Measurements from ENCODE around the gene RFX2.
"Not testable (repeated sequence)": the region's sequence is repeated elsewhere in the genome, so short reads cannot be mapped to it uniquely, and the experiment has no call there.

Gene RFX2

DNA sequence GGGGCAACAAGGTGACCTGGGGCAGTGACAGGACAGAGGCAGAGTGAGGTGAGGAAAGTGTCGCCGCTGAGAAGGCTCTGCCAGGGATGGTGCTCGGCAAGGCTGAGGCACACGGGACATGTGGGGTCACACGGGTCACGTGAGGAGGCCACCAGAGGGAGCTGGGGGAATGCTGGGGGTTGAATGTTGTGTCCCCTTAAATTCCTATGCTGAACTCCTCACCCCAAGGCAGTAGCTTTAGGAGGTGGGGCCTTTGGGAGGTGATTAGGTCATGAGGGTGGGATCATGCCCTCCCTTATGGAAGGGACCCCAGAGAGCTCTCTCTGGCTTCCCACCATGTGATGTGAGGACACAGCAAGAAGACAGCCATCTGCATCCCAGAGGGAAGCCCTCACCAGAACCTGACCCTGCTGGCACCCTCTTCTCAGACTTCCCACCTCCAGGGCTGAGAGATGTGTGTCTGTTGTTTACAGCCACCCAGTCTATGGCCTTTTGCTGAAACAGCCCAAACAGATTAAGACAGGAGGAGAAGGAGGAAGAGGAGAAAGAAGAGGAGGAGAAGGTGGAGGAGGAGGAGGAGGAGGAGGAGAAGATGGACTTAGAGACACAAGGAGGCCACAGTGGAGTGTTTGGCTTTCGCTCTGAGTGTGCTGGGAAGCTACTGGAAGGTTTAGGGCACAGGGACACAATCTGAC is 35.4 kb downstream of the RFX2 start:
- no peak for FAIRE-seq

DNA sequence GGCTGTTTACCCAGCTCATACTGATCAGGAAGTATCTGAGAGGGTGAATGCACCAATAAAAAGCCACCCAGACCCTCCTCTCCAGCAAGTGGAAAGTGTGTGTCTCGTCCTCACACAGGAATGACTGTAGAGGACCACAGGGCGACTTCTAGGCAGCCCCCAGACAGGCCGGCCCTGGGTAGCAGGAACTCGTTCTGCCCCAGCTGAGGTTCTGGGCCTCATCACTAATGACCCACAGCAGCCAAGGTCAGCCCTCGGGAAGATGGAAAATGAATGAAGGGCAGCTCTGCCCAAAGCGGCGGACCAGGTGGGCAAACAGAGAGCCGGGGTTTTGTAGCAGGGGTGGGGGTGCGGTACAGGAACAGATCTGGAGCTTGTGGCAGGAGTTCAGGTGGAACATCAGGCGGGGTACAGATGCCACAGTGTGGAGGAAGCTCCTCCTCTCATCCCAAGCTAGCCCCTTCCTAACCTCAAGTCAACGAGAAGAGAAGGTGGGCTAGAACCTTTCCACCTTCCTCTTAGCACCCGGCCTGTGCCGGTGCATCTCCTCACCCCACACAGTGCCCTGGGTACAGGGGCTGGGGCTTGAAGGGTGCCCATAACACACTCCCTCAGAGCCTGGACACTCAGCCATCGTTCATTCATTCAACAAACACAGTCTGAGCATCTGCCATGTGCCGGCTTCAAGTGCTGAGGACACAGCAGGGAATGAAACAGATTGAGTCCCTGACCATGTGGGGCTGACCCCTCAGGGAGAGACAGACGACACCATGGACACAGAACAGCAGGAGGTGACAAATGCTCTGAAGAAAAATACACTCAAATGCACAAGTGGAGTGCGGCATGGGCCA is 36.2 kb downstream of the RFX2 start:
- no peak for FAIRE-seq
- no peak for DNase-seq (ENCODE audit: insufficient read length, low spot score)
- TF ChIP-seq, protein P1, sequence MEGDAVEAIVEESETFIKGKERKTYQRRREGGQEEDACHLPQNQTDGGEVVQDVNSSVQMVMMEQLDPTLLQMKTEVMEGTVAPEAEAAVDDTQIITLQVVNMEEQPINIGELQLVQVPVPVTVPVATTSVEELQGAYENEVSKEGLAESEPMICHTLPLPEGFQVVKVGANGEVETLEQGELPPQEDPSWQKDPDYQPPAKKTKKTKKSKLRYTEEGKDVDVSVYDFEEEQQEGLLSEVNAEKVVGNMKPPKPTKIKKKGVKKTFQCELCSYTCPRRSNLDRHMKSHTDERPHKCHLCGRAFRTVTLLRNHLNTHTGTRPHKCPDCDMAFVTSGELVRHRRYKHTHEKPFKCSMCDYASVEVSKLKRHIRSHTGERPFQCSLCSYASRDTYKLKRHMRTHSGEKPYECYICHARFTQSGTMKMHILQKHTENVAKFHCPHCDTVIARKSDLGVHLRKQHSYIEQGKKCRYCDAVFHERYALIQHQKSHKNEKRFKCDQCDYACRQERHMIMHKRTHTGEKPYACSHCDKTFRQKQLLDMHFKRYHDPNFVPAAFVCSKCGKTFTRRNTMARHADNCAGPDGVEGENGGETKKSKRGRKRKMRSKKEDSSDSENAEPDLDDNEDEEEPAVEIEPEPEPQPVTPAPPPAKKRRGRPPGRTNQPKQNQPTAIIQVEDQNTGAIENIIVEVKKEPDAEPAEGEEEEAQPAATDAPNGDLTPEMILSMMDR (IDR thresholded peaks at IDR 0.05; ENCODE audit: insufficient read depth, missing control alignments): no peak

More for the DNA sequence above, 35.4 kb downstream of the RFX2 start:
- no peak for DNase-seq (ENCODE audit: insufficient read length, low spot score)
- TF ChIP-seq, protein P1 (IDR thresholded peaks at IDR 0.05; ENCODE audit: insufficient read depth, missing control alignments): no peak

DNA sequence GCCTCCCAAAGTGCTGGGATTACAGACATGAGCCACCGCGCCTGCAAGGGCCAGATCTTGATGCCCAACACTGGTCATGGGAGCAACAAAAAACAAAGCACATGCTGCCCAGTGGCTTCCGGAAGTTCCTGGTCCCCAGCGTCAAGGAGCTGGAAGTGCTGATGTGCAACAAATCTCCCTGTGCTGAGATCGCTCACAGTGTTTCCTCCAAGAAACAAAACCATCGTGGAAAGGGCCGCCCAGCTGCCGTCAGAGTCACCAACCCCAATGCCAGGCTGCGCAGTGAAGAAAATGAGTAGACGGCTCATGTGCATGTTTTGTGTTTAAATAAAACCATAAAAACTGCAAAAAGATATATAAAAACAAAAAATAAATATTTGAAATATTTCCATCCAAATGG is 37.1 kb downstream of the RFX2 start:
- FAIRE-seq: not testable (repeated sequence)

DNA sequence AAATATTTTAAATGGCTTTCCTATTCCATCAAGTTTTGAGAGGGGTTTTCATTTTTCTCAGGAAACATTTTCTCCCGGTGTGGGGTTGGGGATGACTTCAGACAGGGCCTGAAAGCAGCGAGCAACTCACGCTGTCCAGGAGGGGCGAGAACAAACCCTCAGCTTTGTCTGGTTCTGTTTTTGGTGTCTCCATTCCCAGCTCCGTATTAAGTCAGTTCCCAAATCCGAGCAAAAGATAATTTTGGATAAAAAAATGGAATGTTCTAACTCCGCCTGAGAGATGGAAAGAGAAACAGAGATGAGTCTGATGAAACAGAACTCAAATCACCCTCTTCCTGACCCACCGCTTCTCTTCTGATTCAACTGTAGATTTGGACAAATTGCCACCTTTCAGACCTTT is 38.4 kb downstream of the RFX2 start:
- FAIRE-seq (no peak), DNase-seq (ENCODE audit: insufficient read length, low spot score) (no peak)
- TF ChIP-seq, protein P1 (IDR thresholded peaks at IDR 0.05; ENCODE audit: insufficient read depth, missing control alignments): no peak

More for the DNA sequence above, 37.1 kb downstream of the RFX2 start:
- not testable (repeated sequence) for DNase-seq (ENCODE audit: insufficient read length, low spot score)

DNA sequence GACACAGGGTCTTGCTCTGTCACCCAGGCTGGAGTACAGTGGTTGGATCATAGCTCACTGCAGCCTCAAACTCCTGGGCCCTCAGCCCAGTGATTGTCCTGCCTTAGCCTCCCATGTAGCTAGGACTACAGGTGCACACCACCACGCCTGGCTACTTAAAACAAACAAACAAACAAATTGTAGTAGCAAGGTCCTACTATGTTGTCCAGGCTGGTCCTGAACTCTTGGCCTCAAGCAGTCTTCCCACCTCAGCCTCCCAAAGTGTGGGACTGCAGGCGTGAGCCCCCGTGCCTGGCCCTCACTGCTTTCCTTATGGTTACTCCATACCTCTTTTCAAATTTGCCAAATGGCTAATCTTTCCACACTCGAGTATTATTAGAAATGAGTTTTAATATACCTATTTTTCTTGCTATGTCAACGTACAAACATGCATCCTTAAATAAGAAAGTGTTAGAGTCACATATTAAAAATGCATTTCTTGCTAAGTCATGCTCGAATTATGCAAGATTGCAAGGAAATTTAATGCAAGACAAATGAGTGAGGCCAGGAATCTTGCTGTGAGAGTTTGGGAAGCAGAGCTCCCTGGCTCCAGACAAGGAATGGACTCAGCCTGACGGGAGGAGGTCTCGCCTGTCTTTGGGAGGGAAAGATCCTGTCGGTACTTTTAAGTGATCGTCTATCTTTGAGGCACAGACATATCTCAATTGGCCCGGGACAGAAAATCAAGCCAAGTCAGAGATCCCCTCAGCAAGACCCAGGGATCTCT is 39.4 kb downstream of the RFX2 start:
- no peak for FAIRE-seq
- TF ChIP-seq, protein P1 (IDR thresholded peaks at IDR 0.05; ENCODE audit: insufficient read depth, missing control alignments): no peak
- no peak for DNase-seq (ENCODE audit: insufficient read length, low spot score)

DNA sequence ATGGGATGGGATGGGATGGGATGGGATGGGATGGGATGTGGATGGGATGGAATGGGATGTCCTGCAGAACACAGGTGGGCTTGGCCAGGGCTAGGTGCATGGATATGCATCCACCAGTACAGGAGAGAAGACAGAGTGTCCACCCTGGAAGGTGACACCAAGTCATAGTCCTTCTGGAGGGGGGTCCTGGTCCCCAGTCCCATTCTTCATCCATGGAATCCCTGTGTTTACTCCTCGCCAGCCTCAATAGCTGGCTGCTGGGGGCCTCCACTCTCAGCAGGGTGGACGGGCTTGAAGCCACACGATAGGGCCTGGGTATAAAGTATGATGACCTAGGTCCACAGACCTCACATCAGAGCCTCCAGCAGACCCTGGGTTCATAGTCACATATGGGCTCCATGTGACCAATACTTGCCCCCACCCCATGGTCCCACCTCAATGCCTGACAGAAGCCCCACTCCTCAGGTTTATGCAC is 40.1 kb downstream of the RFX2 start:
- FAIRE-seq (no peak), DNase-seq (ENCODE audit: insufficient read length, low spot score) (no peak)
- TF ChIP-seq, protein P1 (IDR thresholded peaks at IDR 0.05; ENCODE audit: insufficient read depth, missing control alignments): no peak

DNA sequence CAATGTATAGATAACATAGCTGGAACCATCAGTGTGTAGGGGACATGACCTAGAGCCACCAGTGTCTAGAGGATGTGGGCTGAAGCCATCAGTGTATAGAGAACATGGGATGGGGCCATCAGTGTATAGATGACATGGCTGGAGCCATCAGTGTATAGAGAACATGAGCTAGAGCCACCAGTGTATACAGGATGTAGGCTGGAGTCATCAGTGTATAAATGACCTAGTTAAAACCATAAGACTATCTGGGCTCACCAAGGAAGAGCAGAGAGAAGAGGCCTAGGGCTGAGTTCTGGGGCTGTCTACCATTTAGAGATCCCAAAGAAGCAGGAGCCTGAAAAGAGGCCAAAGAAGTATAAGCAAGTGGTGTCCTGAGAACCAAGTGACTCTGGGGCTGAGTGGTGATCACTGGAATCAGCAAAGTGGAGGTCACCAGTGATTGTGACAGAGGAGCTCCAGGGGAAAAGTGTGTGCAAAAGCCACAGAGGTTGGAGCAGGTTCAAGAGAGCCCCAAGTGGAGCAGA is 41.0 kb downstream of the RFX2 start:
- no peak for DNase-seq (ENCODE audit: insufficient read length, low spot score)
- TF ChIP-seq, protein P1 (IDR thresholded peaks at IDR 0.05; ENCODE audit: insufficient read depth, missing control alignments): no peak
- no peak for FAIRE-seq
